HepG2 (cell line): ENCODE results near the gene GNMT. TPM values are rescaled to one million over a fixed set of nuclear protein-coding genes. Genes with fewer than 3 reads are reported as not detected.

ENCODE experiments used
- FOSL1 ChIP-seq: sonication (generic); formaldehyde crosslinking; IDR thresholded peaks from 2 replicates; pipeline ENCODE4 v1.9.0; 2021; ENCODE audit warnings: missing genetic modification reagents, borderline replicate concordance
- FOXK2 ChIP-seq: fragments of 450-650 bp; IDR thresholded peaks from 2 replicates; pipeline ENCODE4 v1.6.1; 2016
- GATA4 ChIP-seq: sonication (generic); IDR thresholded peaks from 2 replicates; pipeline ENCODE4 v1.6.1; 2016; ENCODE audit warnings: antibody characterized with exemption, low read depth, borderline replicate concordance
- JUND ChIP-seq: sonication (generic); formaldehyde crosslinking; IDR thresholded peaks from 2 replicates; pipeline ENCODE4 v1.8.0; 2022; ENCODE audit warnings: mild to moderate bottlenecking, missing genetic modification reagents
- SCMH1 ChIP-seq: sonication (generic); formaldehyde crosslinking; IDR thresholded peaks from 2 replicates; pipeline ENCODE4 v1.9.0; 2021; ENCODE audit warnings: missing genetic modification reagents, mild to moderate bottlenecking, borderline replicate concordance
- TOPORS ChIP-seq: sonication (generic); formaldehyde crosslinking; IDR thresholded peaks from 2 replicates; pipeline ENCODE4 v1.8.0; 2023; ENCODE audit warnings: mild to moderate bottlenecking, missing genetic modification reagents
- ZBTB3 ChIP-seq: sonication (generic); formaldehyde crosslinking; IDR thresholded peaks from 2 replicates; pipeline ENCODE4 v1.4.0; 2020; ENCODE audit warnings: low read depth, mild to moderate bottlenecking, moderate library complexity, missing genetic modification reagents, borderline replicate concordance
- ZNF3 ChIP-seq: IDR thresholded peaks from 2 replicates; pipeline ENCODE4 v1.7.0; 2017; ENCODE audit warnings: inconsistent platforms
- ZNF775 ChIP-seq: sonication (generic); formaldehyde crosslinking; IDR thresholded peaks from 2 replicates; pipeline ENCODE4 v1.4.0; 2020; ENCODE audit warnings: missing genetic modification reagents, mild to moderate bottlenecking, moderate library complexity, borderline replicate concordance
- ZNF780A ChIP-seq: sonication (generic); formaldehyde crosslinking; IDR thresholded peaks from 2 replicates; pipeline ENCODE4 v1.8.0; 2022; ENCODE audit warnings: mild to moderate bottlenecking, missing genetic modification reagents, moderate library complexity
- ZSCAN25 ChIP-seq: sonication (generic); formaldehyde crosslinking; IDR thresholded peaks from 2 replicates; pipeline ENCODE4 v1.8.0; 2022; ENCODE audit warnings: mild to moderate bottlenecking, missing genetic modification reagents
- polyA plus RNA-seq, 8 experiments: library from polyadenylated mRNA; depleted of rRNA in 3 of 8; stranded (reverse) in 7 of 8; unstranded in 1 of 8; fragments of >200 nt; fragmentation: Illumina TruSeq in 4 of 8; extraction: Trizol in 4 of 8; gene quantifications; 2 replicates each; pipeline versions ENCODE4 v1.2.1 to v1.2.3, GENCODE V29; 2011 to 2016; ENCODE audit warnings: low read depth in 4 of 8, missing spikeins in 1 of 8, mixed read lengths in 1 of 8; ENCODE audit not compliant: insufficient read depth in 1 of 8
- total RNA-seq, 5 experiments: library from RNA; depleted of rRNA; stranded (reverse); fragments of >200 nt; fragmentation: Illumina TruSeq; extraction: Trizol; gene quantifications; 2 replicates each; pipeline ENCODE4 v1.2.3, GENCODE V29; 2016; ENCODE audit warnings: low read depth in 1 of 5
- TF ChIP-seq, protein P1 (sequence below): sonication (generic); formaldehyde crosslinking; IDR thresholded peaks from 2 replicates; pipeline ENCODE4 v1.4.0; 2020; ENCODE audit warnings: mild to moderate bottlenecking, missing genetic modification reagents
- TF ChIP-seq, protein P2 (sequence below): sonication (generic); formaldehyde crosslinking; IDR thresholded peaks from 2 replicates; pipeline ENCODE4 v1.4.0; 2020; ENCODE audit warnings: mild to moderate bottlenecking, missing genetic modification reagents
- TF ChIP-seq, protein P3 (sequence below): IDR thresholded peaks from 2 replicates; pipeline ENCODE4 v1.4.0; 2020; ENCODE audit warnings: mild to moderate bottlenecking, missing genetic modification reagents

Gene GNMT
- total and polyA plus RNA-seq, 2 of the 13 experiments (the other 11 are each of a cell fraction or from before 2014, with no cell fraction given): 2.8 to 7.0 TPM

DNA sequence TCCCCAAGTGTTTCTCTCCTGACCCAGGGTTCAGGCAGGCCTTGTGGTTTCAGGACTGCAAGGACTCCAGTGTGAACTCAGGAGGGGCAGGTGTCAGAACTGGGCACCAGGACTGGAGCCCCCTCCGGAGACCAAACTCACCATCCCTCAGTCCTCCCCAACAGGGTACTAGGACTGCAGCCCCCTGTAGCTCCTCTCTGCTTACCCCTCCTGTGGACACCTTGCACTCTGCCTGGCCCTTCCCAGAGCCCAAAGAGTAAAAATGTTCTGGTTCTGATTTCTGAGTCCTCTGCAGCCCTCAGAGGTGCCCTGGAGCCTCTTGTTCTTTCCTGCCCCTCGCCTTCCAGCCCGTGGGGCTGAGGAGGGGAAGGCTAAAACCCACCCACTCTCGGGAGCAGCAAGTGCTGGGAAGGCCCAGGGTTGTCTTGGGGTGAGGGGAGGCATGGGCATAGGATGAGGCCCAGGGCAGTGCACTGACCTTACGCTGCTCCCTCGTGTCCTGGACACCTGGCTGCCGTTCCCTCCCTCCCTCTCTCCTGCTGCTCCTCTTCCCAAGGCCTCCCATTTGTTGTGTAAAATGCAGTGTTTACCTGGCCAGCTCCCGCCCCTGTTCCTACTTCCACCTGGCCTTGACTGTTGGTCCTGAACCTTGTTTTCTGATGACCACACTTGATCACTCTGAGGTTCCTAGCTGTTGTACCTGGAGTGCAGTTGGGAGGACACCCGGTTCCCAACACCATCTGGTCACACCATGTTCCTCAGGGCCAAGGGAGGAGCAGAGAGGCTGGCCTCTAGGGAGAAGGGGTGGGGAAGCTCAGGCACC, 21.4 kb upstream of the GNMT start (continued):
- TF ChIP-seq ZNF775 (CRISPR knock-in tag) (0 out of 2 replicates have a peak, but pooled peaks have one; percentile 24), TOPORS (CRISPR knock-in tag) (peak; percentile 67; the same call in 1 of the 2 replicates), ZNF780A (CRISPR knock-in tag) (peak; percentile 47; the same call in 1 of the 2 replicates), SCMH1 (CRISPR knock-in tag) (no peak), ZSCAN25 (peak; percentile 77; the same call in 1 of the 2 replicates), FOSL1 (CRISPR knock-in tag) (no peak), JUND (CRISPR knock-in tag) (peak; percentile 81; the same call in 1 of the 2 replicates), FOXK2 (peak; percentile 87), ZBTB3 (CRISPR knock-in tag) (no peak), GATA4 (no peak), ZNF3 (CRISPR knock-in tag) (no peak)
- TF ChIP-seq, protein P1, sequence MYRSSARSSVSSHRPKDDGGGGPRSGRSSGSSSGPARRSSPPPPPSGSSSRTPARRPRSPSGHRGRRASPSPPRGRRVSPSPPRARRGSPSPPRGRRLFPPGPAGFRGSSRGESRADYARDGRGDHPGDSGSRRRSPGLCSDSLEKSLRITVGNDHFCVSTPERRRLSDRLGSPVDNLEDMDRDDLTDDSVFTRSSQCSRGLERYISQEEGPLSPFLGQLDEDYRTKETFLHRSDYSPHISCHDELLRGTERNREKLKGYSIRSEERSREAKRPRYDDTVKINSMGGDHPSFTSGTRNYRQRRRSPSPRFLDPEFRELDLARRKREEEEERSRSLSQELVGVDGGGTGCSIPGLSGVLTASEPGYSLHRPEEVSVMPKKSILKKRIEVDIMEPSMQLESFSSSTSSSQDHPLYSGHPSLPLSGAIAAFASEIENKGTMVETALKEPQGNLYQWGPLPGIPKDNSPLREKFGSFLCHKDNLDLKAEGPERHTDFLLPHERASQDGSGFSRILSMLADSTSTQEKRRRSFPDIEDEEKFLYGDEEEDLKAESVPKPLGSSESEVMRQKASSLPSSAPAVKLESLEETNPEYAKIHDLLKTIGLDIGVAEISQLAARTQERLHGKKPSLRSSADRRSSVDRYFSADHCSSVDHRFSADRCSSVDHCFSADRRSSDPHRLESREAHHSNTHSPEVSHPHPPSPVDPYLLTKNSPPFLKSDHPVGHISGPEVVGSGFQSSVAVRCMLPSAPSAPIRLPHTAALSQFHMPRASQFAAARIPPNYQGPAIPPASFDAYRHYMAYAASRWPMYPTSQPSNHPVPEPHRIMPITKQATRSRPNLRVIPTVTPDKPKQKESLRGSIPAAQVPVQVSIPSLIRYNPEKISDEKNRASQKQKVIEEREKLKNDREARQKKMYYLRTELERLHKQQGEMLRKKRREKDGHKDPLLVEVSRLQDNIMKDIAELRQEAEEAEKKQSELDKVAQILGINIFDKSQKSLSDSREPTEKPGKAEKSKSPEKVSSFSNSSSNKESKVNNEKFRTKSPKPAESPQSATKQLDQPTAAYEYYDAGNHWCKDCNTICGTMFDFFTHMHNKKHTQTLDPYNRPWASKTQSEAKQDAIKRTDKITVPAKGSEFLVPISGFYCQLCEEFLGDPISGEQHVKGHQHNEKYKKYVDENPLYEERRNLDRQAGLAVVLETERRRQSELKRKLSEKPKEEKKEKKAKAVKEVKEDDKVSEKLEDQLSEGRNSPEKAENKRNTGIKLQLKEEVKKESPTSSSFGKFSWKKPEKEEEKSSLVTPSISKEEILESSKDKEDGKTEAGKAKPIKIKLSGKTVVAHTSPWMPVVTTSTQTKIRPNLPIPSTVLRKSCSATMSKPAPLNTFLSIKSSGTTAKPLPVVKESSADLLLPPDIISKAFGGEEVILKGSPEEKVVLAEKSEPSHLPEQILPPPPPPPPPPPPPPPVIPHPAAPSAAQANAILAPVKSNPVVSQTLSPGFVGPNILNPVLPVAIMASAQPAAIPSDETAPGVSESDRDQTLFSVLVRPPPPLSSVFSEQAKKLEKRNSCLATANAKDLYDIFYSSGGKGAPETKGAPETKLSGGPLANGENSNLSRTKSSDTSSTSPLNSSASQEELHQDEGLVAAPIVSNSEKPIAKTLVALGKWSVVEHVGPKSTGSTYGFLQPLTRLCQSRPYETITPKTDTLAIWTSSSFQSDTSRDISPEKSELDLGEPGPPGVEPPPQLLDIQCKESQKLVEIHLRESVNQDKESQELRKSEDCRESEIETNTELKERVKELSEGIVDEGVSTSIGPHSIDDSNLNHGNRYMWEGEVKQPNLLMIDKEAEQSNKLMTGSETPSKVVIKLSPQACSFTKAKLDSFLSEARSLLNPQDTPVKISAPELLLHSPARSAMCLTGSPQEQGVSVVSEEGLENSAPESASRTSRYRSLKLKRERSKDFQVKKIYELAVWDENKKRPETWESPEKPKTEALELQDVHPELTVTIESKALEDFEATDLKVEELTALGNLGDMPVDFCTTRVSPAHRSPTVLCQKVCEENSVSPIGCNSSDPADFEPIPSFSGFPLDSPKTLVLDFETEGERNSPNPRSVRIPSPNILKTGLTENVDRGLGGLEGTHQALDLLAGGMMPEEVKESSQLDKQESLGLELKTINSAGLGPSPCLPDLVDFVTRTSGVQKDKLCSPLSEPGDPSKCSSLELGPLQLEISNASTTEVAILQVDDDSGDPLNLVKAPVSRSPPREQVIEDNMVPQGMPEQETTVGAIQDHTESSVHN (CRISPR knock-in tag): peak; percentile 97
- TF ChIP-seq, protein P2, sequence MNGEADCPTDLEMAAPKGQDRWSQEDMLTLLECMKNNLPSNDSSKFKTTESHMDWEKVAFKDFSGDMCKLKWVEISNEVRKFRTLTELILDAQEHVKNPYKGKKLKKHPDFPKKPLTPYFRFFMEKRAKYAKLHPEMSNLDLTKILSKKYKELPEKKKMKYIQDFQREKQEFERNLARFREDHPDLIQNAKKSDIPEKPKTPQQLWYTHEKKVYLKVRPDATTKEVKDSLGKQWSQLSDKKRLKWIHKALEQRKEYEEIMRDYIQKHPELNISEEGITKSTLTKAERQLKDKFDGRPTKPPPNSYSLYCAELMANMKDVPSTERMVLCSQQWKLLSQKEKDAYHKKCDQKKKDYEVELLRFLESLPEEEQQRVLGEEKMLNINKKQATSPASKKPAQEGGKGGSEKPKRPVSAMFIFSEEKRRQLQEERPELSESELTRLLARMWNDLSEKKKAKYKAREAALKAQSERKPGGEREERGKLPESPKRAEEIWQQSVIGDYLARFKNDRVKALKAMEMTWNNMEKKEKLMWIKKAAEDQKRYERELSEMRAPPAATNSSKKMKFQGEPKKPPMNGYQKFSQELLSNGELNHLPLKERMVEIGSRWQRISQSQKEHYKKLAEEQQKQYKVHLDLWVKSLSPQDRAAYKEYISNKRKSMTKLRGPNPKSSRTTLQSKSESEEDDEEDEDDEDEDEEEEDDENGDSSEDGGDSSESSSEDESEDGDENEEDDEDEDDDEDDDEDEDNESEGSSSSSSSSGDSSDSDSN: peak; percentile 84
- TF ChIP-seq, protein P3, sequence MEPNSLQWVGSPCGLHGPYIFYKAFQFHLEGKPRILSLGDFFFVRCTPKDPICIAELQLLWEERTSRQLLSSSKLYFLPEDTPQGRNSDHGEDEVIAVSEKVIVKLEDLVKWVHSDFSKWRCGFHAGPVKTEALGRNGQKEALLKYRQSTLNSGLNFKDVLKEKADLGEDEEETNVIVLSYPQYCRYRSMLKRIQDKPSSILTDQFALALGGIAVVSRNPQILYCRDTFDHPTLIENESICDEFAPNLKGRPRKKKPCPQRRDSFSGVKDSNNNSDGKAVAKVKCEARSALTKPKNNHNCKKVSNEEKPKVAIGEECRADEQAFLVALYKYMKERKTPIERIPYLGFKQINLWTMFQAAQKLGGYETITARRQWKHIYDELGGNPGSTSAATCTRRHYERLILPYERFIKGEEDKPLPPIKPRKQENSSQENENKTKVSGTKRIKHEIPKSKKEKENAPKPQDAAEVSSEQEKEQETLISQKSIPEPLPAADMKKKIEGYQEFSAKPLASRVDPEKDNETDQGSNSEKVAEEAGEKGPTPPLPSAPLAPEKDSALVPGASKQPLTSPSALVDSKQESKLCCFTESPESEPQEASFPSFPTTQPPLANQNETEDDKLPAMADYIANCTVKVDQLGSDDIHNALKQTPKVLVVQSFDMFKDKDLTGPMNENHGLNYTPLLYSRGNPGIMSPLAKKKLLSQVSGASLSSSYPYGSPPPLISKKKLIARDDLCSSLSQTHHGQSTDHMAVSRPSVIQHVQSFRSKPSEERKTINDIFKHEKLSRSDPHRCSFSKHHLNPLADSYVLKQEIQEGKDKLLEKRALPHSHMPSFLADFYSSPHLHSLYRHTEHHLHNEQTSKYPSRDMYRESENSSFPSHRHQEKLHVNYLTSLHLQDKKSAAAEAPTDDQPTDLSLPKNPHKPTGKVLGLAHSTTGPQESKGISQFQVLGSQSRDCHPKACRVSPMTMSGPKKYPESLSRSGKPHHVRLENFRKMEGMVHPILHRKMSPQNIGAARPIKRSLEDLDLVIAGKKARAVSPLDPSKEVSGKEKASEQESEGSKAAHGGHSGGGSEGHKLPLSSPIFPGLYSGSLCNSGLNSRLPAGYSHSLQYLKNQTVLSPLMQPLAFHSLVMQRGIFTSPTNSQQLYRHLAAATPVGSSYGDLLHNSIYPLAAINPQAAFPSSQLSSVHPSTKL (CRISPR knock-in tag): peak; percentile 86
